Measurements from ENCODE around the gene HOXA11.

GRCh38 chr7:27140126-27140857, 44.7 kb downstream of the HOXA11 start:
- TF ChIP-seq CTCF (IDR thresholded peaks at IDR 0.05): no peak
- no peak for TF ChIP-seq POLR2A (IDR thresholded peaks at IDR 0.05)
- TF ChIP-seq EP300 (IDR thresholded peaks at IDR 0.05): no peak
